GM10847 (cell line): Measurements from ENCODE around the gene MYPN.

Source experiments
- POLR2A ChIP-seq: IDR thresholded peaks from 2 replicates; pipeline ENCODE4 v1.6.1; 2011; ENCODE audit not compliant: insufficient read length; ENCODE audit errors: extremely low read depth

The MYPN gene

GRCh38 chr10:68251625-68252495 lies 142.6 kb downstream of the MYPN start:
- TF ChIP-seq POLR2A = no peak

GRCh38 chr10:68253346-68253745 lies 144.1 kb downstream of the MYPN start:
- TF ChIP-seq POLR2A = no peak

GRCh38 chr10:68261132-68261856 lies 152.0 kb downstream of the MYPN start:
- TF ChIP-seq POLR2A = no peak
